Measurements from ENCODE around the gene FALEC. TPM values are rescaled to one million over a fixed set of nuclear protein-coding genes. Genes with fewer than 3 reads are reported as not detected.

FALEC gene
- total and polyA plus RNA-seq, 9 of the 15 experiments (the other 6 are each of a cell fraction or from before 2014, with no cell fraction given) = 0.15 to 1.8 (median 0.53) TPM; not detected in 5

- TF ChIP-seq ZNF696 (CRISPR knock-in tag; conservative IDR thresholded peaks at IDR 0.05) (no peak), ZBED1 (IDR thresholded peaks at IDR 0.05) (0 out of 2 replicates have a peak, but pooled peaks have one; percentile 74), HNRNPL (IDR thresholded peaks at IDR 0.05; ENCODE audit: low read depth, low read length) (no peak), NELFE (IDR thresholded peaks at IDR 0.05; ENCODE audit: insufficient read depth, insufficient read length) (no peak), ZNF707 (CRISPR knock-in tag; conservative IDR thresholded peaks at IDR 0.05) (no peak), THAP12 (CRISPR knock-in tag; IDR thresholded peaks at IDR 0.05) (no peak), SP1 (CRISPR knock-in tag; IDR thresholded peaks at IDR 0.05) (peak; percentile 89), E2F3 (CRISPR knock-in tag; IDR thresholded peaks at IDR 0.05) (no peak), CEBPZ (IDR thresholded peaks at IDR 0.05; ENCODE audit: borderline replicate concordance, low read depth, low read length) (no peak), HIVEP1 (CRISPR knock-in tag; IDR thresholded peaks at IDR 0.05) (no peak), GATAD2B (IDR thresholded peaks at IDR 0.05; ENCODE audit: borderline replicate concordance) (peak; percentile 73), ZNF146 (CRISPR knock-in tag; IDR thresholded peaks at IDR 0.05; ENCODE audit: unreplicated experiment) (no peak), MED1 (CRISPR knock-in tag; IDR thresholded peaks at IDR 0.05; ENCODE audit: borderline replicate concordance) (no peak), MAFG (tag; conservative IDR thresholded peaks at IDR 0.05) (no peak), DDX20 (tag; IDR thresholded peaks at IDR 0.05; ENCODE audit: low read depth) (no peak), CAMTA2 (CRISPR knock-in tag; conservative IDR thresholded peaks at IDR 0.05) (no peak), RAD51 (IDR thresholded peaks at IDR 0.05; ENCODE audit: borderline replicate concordance, low read depth) (peak; percentile 50; the same call in 1 of the 2 replicates), ATF2 (CRISPR knock-in tag; IDR thresholded peaks at IDR 0.05) (no peak), CHD2 (IDR thresholded peaks at IDR 0.05; ENCODE audit: low read depth, low read length) (peak; percentile 81), MEIS2 (IDR thresholded peaks at IDR 0.05; ENCODE audit: partially characterized antibody) (peak; percentile 19)
- TF ChIP-seq, protein P1, sequence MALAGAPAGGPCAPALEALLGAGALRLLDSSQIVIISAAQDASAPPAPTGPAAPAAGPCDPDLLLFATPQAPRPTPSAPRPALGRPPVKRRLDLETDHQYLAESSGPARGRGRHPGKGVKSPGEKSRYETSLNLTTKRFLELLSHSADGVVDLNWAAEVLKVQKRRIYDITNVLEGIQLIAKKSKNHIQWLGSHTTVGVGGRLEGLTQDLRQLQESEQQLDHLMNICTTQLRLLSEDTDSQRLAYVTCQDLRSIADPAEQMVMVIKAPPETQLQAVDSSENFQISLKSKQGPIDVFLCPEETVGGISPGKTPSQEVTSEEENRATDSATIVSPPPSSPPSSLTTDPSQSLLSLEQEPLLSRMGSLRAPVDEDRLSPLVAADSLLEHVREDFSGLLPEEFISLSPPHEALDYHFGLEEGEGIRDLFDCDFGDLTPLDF (CRISPR knock-in tag; IDR thresholded peaks at IDR 0.05) = 0 out of 2 replicates have a peak, but pooled peaks have one; percentile 44
Measured at GRCh38 chr1:150486966-150487762, 28.4 kb upstream of the FALEC start, which contains the start of gene TARS2 (continued).

Measured in K562 (cell line).